A549 treated with CpdA at 1 μM for 4 hours (cell line): ENCODE results near the gene AMBRA1. TPM values are rescaled to one million over a fixed set of nuclear protein-coding genes. Genes with fewer than 3 reads are reported as not detected.

ENCODE experiments used
- total RNA-seq: library from RNA; stranded (reverse); fragments of 200-300 nt; extraction: Qiagen RNA extraction; gene quantifications from 5 replicates; pipeline ENCODE4 v1.2.3, GENCODE V29; 2022; ENCODE audit warnings: low read depth

AMBRA1 gene, protein sequence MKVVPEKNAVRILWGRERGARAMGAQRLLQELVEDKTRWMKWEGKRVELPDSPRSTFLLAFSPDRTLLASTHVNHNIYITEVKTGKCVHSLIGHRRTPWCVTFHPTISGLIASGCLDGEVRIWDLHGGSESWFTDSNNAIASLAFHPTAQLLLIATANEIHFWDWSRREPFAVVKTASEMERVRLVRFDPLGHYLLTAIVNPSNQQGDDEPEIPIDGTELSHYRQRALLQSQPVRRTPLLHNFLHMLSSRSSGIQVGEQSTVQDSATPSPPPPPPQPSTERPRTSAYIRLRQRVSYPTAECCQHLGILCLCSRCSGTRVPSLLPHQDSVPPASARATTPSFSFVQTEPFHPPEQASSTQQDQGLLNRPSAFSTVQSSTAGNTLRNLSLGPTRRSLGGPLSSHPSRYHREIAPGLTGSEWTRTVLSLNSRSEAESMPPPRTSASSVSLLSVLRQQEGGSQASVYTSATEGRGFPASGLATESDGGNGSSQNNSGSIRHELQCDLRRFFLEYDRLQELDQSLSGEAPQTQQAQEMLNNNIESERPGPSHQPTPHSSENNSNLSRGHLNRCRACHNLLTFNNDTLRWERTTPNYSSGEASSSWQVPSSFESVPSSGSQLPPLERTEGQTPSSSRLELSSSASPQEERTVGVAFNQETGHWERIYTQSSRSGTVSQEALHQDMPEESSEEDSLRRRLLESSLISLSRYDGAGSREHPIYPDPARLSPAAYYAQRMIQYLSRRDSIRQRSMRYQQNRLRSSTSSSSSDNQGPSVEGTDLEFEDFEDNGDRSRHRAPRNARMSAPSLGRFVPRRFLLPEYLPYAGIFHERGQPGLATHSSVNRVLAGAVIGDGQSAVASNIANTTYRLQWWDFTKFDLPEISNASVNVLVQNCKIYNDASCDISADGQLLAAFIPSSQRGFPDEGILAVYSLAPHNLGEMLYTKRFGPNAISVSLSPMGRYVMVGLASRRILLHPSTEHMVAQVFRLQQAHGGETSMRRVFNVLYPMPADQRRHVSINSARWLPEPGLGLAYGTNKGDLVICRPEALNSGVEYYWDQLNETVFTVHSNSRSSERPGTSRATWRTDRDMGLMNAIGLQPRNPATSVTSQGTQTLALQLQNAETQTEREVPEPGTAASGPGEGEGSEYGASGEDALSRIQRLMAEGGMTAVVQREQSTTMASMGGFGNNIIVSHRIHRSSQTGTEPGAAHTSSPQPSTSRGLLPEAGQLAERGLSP (N-terminal part only)
- total RNA-seq = 13.8 to 17.0 TPM (median 15.8 TPM) in 5 replicates

DNA sequence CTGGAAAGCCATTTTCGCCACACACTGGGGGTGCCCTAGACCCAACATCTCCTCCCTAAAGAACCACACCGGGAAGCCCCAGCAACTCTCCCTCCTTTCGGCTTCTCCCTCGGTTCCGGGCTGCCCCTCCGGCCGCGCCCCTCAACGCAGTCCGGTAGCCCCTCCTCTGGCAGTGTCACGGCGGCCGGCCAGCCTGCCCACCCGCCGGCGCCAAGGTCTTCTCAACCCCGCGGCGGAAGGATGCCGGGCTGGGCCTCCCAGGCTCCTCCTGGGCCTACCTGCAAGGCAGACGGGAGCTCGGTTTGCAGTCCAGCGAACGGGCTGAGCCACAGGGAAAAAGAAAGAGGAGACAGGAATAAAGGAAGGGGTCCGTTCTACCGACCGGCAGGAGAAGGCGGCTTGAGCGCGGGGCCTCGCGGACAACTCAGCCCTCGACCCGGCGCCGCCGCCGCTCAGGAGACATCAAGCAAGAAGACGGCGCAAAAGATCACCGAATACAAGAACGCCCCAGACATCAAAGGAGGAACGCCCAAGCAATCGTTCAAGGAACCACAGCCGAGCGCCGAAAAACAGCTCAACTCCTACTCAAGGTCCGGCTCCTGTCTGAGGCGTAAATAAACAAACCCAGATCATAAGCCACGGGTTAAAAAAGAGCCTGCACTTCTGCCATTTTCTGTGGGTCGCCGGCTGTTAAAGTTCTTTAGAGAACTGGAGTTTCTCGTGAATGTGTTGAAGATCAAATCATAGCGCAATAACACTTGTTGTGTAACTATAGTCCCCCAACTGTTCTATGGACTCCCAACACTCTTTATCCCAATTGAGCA, at the start of gene AMBRA1:
Gene AMBRA1, minus strand, starts transcription at position 474 of the 824 bp plus-strand sequence. CDS start 45,643 bp downstream, outside the sequence.

DNA sequence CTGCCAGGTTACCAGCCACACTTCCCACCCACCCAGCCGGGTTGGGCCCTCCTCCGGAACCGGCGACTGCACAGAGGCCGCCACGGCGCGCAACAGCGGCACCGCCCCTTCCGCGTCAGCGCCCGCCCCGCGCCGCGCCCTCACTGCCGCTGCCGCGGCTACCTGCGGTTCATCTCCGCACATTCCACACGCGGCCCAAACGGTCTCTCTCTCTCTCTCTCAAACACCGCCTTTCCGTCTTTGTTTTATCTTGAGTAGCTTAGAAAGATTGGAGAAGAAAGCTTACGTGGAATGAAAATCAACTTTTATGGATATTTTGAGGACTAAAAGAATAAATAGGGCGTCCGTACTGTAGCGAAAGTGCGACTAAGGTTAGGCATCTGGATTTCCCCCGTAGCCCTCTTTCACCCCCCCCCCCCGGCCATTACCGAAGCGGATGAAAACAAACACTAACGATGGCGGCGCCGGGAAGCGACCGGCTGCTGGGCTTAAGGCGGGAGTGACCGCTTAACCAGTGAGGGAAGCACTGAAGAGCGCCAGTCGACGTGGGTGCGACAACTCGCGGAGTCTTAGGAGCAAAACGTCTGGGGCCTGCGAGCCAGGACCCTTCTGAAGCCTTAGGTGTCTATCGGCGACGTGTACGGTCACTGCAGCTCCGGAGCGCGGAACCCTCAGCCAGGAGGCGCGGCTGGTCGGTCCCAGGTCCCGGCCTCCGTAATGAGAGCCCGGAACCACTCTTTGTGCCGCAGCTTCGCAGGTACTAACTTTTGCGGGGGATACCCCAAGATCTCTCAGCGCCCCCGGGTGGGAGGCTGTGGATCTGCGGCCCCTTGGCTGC, 23.5 kb upstream of the AMBRA1 start, which contains the start of the genes ATG13 and HARBI1:
Gene ATG13, plus strand, starts transcription at position 420 of the 838 bp plus-strand sequence. CDS start 26,739 bp downstream, outside the sequence.
Gene HARBI1, minus strand, starts transcription at position 94 of the 838 bp plus-strand sequence. CDS start 990 bp downstream, outside the sequence.

DNA sequence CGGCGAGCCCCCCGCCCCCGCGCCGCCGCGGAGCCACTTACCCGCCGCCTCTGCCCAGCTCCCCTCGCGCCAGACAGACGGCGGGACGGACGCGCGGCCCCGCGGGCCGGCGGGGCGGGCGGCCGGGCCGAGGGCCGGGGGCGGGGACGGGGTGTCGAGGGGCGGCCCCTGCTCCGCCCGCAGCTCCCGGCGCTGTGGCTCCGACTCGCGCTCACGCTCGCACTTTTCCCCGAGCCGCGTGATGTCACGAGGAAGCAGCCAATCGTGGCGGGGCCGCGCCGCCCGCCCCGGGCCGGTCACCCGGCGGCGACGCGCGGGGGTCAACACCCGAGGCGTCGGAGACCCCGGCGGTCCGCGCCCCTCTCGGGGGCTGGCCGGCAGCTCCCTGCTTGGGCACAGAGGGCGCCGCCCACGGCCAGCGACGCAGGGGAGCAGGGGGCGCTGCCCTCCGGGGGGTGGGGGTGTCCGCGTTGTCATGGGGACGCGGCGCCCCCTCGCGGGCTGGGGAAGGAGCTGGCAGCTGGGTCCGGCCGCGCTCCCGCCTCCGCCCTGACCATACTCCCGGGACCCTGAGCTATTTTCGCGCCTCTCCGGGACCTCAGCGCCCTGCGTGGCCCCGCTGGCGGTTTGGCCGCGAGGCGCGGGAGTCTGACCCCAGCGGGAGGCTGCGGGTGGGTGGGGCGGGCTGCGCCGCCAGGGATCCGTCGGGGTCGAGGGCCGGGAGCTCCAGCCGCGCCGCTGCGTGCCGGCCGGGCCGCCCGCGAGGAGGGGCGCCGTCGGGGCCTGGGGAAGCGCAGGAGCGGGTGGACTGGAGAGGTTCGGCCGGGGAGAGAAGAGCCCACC, 202.0 kb downstream of the AMBRA1 start, which contains the start of gene CHRM4:
Gene CHRM4, minus strand, starts transcription at position 199 of the 843 bp plus-strand sequence. CDS start 5,219 bp downstream, outside the sequence.

DNA sequence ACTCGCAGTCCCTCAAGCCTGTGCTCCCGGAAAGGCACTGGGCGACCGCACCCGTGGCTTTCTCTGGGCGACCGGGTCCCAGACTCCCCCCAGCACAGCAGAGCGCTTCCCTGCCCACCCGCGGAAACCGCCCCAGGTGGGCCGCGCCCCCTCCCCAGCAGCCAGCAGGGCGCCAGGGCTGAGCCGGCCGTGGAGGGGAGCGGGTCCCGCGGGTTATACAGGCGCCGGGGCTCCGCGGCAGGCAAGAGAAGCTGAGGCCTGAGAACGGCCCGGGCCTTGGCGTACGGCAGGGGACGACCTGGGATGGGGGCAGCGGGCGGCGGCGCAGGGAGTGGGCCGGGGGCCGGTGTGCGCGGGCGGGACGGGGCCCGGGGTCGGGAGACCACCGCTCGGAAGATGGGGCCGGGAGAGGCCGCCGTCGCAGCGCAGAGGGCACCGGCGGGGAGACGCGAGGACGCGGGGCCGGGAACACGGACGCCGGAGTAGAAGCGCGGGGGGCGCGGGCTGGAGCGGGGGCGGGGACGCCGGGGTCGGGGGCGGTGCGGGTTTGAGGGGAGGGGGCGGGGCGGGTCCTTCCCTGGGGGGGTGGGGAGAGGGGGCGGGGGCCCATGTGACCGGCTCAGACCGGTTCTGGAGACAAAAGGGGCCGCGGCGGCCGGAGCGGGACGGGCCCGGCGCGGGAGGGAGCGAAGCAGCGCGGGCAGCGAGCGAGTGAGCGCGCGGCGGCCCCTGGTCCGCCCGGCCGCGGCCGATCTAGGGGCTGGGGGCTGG, 212.6 kb downstream of the AMBRA1 start, which contains the start of gene MDK:
Gene MDK, plus strand, starts transcription at position 622 of the 771 bp plus-strand sequence. CDS start 389 bp downstream, outside the sequence.

DNA sequence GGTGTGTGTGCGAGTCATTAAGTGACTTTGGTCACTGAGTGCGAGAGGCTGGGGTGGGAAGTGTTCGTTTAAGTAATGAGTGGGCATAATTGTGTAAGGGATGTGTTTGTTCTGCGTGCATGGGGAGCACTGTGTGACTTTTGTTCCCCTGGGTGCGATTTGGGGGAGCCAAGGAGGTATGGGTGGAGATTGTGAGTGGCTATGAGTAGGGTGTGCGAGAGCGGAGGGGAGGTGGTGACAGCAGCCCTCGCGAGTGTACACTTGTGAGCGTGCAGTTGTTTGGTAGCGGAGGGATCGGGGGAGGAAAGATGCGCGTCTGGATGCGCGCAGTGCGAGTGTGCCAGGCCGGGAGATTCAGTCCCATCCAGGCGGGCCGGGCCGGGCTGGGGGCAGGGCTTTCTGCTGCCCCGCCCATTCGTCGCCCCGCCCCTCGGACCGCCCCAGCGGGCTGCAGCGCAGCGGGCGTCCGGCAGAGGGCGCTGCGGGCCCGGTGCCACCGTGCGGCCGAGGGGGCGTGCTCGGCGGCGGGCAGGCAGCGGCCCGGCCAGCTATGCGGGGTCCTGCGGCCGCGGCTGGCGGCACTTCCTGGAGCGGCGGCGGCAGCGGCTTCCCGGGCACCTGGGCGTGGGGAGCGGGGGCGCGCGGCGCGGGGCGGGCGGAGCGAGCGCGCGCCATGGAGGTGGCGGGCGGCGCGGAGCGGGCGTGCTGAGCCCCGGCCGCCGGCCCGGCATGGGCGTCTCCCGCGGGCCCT, 246.8 kb downstream of the AMBRA1 start, which contains the start of gene DGKZ:
Gene DGKZ, plus strand, starts transcription at position 578 of the 751 bp plus-strand sequence. CDS start 197 bp downstream, outside the sequence.

Other genes starting within 250 kb of the AMBRA1 start
- 39.9 to 52.6 TPM (median 49.9 TPM) in 5 replicates for gene DGKZ, start 246.6 kb downstream of the AMBRA1 start, total RNA-seq
- 14.0 to 23.4 TPM (median 21.1 TPM) in 5 replicates for gene MDK, start 212.4 kb downstream of the AMBRA1 start, total RNA-seq
- 0.43 to 0.75 TPM (median 0.55 TPM) in 5 replicates for gene CHRM4, start 202.2 kb downstream of the AMBRA1 start, total RNA-seq
- 5.1 to 7.7 TPM (median 5.7 TPM) in 5 replicates for gene HARBI1, start 23.2 kb upstream of the AMBRA1 start, total RNA-seq
- gene ATG13, start 23.5 kb upstream of the AMBRA1 start, total RNA-seq = 52.6 to 58.5 TPM (median 53.6 TPM) in 5 replicates
- 52.4 to 63.0 TPM (median 54.6 TPM) in 5 replicates for gene ARHGAP1, start 106.6 kb upstream of the AMBRA1 start, total RNA-seq
- gene ZNF408, start 107.0 kb upstream of the AMBRA1 start, total RNA-seq = 14.6 to 19.0 TPM (median 17.4 TPM) in 5 replicates
- 1.9 to 2.6 TPM (median 2.1 TPM) in 5 replicates for gene F2, start 125.2 kb upstream of the AMBRA1 start, total RNA-seq